H1 (cell line): ENCODE measurements around the gene ADRA2B. TPM values are rescaled to one million over a fixed set of nuclear protein-coding genes. Genes with fewer than 3 reads are reported as not detected.

Experiments used
- CTCF ChIA-PET: fragments of 300-600 bp; sonication (Branson Sonifier 250); formaldehyde crosslinking; loops from one replicate; lab custom pipeline; 2021; ENCODE audit not compliant: partially characterized antibody; lab: Charles Lee
- POLR2A ChIA-PET: fragments of 300-600 bp; sonication (Branson Sonifier 250); formaldehyde crosslinking; loops from one replicate; lab custom pipeline; 2021; ENCODE audit warnings: inconsistent platforms; ENCODE audit not compliant: partially characterized antibody; lab: Charles Lee
- DNase-seq, 2 experiments: peaks; one replicate each; pipeline versions ENCODE4 v3.0.0 to v3.0.0-alpha.2; 2010 to 2022; ENCODE audit warnings: low spot score in 2 of 2, low read depth in 1 of 2, mixed read lengths in 1 of 2
- FAIRE-seq: peaks from 2 replicates; lab custom pipeline; 2011; peaks lifted over from hg19 to GRCh38; lab: Jason Lieb, UNC
- H2AFZ ChIP-seq: 2 replicates; pipeline ENCODE4 v1.8.1; 2012; ENCODE audit warnings: low read length, inconsistent platforms
- H2AK5ac ChIP-seq: 2 replicates; pipeline ENCODE4 v1.6.1; 2013; ENCODE audit warnings: low read depth, low read length
- H2BK120ac ChIP-seq: replicated peaks from 2 replicates; pipeline ENCODE3; 2013; ENCODE audit warnings: low read depth, low read length, inconsistent platforms
- H2BK12ac ChIP-seq: 2 replicates; pipeline ENCODE4 v1.6.1; 2013; ENCODE audit warnings: low read depth, low read length
- H2BK15ac ChIP-seq: 2 replicates; pipeline ENCODE4 v1.6.1; 2013; ENCODE audit warnings: low read length
- H2BK20ac ChIP-seq: 2 replicates; pipeline ENCODE4 v1.6.1; 2013; ENCODE audit warnings: low read length
- H2BK5ac ChIP-seq: 2 replicates; pipeline ENCODE4 v1.6.1; 2013; ENCODE audit warnings: low read depth, low read length
- H3K14ac ChIP-seq: 2 replicates; pipeline ENCODE4 v1.6.1; 2013; ENCODE audit warnings: inconsistent platforms; ENCODE audit not compliant: insufficient read length
- H3K18ac ChIP-seq: 2 replicates; pipeline ENCODE4 v1.6.1; 2013; ENCODE audit warnings: low read length; ENCODE audit errors: extremely low read depth
- H3K23ac ChIP-seq: 2 replicates; pipeline ENCODE4 v1.6.1; 2013; ENCODE audit warnings: inconsistent platforms; ENCODE audit not compliant: insufficient read length
- H3K23me2 ChIP-seq: 2 replicates; pipeline ENCODE4 v1.6.1; 2013; ENCODE audit warnings: low read depth, low read length
- H3K27ac ChIP-seq: 2 replicates; pipeline ENCODE4 v1.6.1; 2011; ENCODE audit warnings: low read depth, low read length, inconsistent platforms
- H3K27me3 ChIP-seq, 4 experiments: replicated peaks in 1 of 4; 1 replicate in 1 of 4; 2 replicates in 3 of 4; pipeline versions ENCODE4 v1.6.1 to v1.8.1; 2011 to 2013; ENCODE audit warnings: low read length in 3 of 4, mild to moderate bottlenecking in 3 of 4, inconsistent platforms in 2 of 4, mixed read lengths in 2 of 4, moderate library complexity in 1 of 4; ENCODE audit not compliant: control insufficient read depth in 3 of 4, insufficient read depth in 3 of 4; ENCODE audit errors: extremely low read depth in 1 of 4
- H3K36me3 ChIP-seq, 4 experiments: 2 replicates each; pipeline versions ENCODE4 v1.6.1 to v1.8.1; 2011 to 2013; ENCODE audit warnings: mild to moderate bottlenecking in 4 of 4, low read length in 3 of 4, moderate library complexity in 2 of 4, control low read depth in 1 of 4, inconsistent platforms in 1 of 4; ENCODE audit not compliant: insufficient read depth in 4 of 4, control insufficient read depth in 2 of 4
- H3K4ac ChIP-seq: replicated peaks from 2 replicates; pipeline ENCODE3; 2013; ENCODE audit warnings: low read length, low read depth, mixed read lengths, inconsistent platforms; ENCODE audit not compliant: insufficient read length
- H3K4me1 ChIP-seq, 4 experiments: replicated peaks in 1 of 4; 1 replicate in 1 of 4; 2 replicates in 3 of 4; pipeline versions ENCODE4 v1.6.1 to v1.8.1; 2011 to 2013; ENCODE audit warnings: low read length in 3 of 4, inconsistent platforms in 2 of 4, mixed read lengths in 1 of 4; ENCODE audit not compliant: insufficient read depth in 4 of 4, control insufficient read depth in 3 of 4
- H3K4me2 ChIP-seq, 2 experiments: 2 replicates each; pipeline versions ENCODE4 v1.6.1 to v1.8.1; 2011 to 2013; ENCODE audit warnings: low read depth in 2 of 2, low read length in 2 of 2, control low read depth in 1 of 2, inconsistent platforms in 1 of 2, mild to moderate bottlenecking in 1 of 2; ENCODE audit not compliant: insufficient read depth in 1 of 2
- H3K4me3 ChIP-seq, 4 experiments: fragments of 200-600, 300-600 bp in 1 of 4; sonication (generic), shearing (Covaris generic), sonication (Bioruptor Twin) in 1 of 4; 2 replicates each; pipeline versions ENCODE4 v1.5.1 to v1.8.1; 2011 to 2016; ENCODE audit warnings: low read length in 4 of 4, low read depth in 3 of 4, control low read depth in 2 of 4, inconsistent platforms in 2 of 4, mild to moderate bottlenecking in 2 of 4, mixed read lengths in 1 of 4, moderate library complexity in 1 of 4; ENCODE audit not compliant: insufficient read depth in 2 of 4; ENCODE audit errors: extremely low read depth in 1 of 4
- H3K56ac ChIP-seq: replicated peaks from 2 replicates; pipeline ENCODE3; 2013; ENCODE audit warnings: low read depth, mild to moderate bottlenecking, mixed read lengths, low read length, inconsistent platforms; ENCODE audit not compliant: insufficient read length
- H3K79me1 ChIP-seq: 2 replicates; pipeline ENCODE4 v1.6.1; 2013; ENCODE audit warnings: low read depth, low read length, control low read depth
- H3K79me2 ChIP-seq, 2 experiments: 2 replicates each; pipeline versions ENCODE4 v1.6.1 to v1.8.1; 2012 to 2013; ENCODE audit warnings: low read length in 2 of 2, mild to moderate bottlenecking in 2 of 2, inconsistent platforms in 1 of 2; ENCODE audit not compliant: insufficient read depth in 2 of 2, control insufficient read depth in 1 of 2
- H3K9ac ChIP-seq, 4 experiments: replicated peaks in 1 of 4; 1 replicate in 1 of 4; 2 replicates in 3 of 4; pipeline versions ENCODE4 v1.6.1 to v1.8.1; 2011 to 2013; ENCODE audit warnings: low read depth in 3 of 4, low read length in 3 of 4, control low read depth in 2 of 4, mild to moderate bottlenecking in 2 of 4, moderate library complexity in 2 of 4, inconsistent platforms in 1 of 4; ENCODE audit errors: extremely low read depth in 1 of 4
- H3K9me3 ChIP-seq, 2 experiments: 2 replicates each; pipeline versions ENCODE4 v1.6.1 to v1.8.1; 2012 to 2013; ENCODE audit warnings: mild to moderate bottlenecking in 2 of 2, moderate library complexity in 2 of 2, control low read depth in 1 of 2, inconsistent platforms in 1 of 2, low read depth in 1 of 2, low read length in 1 of 2, mixed read lengths in 1 of 2; ENCODE audit not compliant: insufficient read depth in 2 of 2
- H4K20me1 ChIP-seq, 2 experiments: replicated peaks in 1 of 2; 2 replicates each; pipeline versions ENCODE3 to v1.8.1; 2011 to 2013; ENCODE audit warnings: inconsistent platforms in 2 of 2, low read length in 2 of 2, mild to moderate bottlenecking in 1 of 2; ENCODE audit not compliant: insufficient read depth in 2 of 2, control insufficient read depth in 1 of 2
- H4K5ac ChIP-seq: 2 replicates; pipeline ENCODE4 v1.6.1; 2013; ENCODE audit warnings: low read length, low read depth, mixed read lengths, inconsistent platforms; ENCODE audit not compliant: insufficient read length
- H4K8ac ChIP-seq: 2 replicates; pipeline ENCODE4 v1.8.0; 2013; ENCODE audit warnings: mild to moderate bottlenecking, moderate library complexity, low read length, inconsistent platforms; ENCODE audit not compliant: insufficient read depth; ENCODE audit errors: extremely low read depth
- H4K91ac ChIP-seq: replicated peaks from 2 replicates; pipeline ENCODE3; 2013; ENCODE audit warnings: low read length, mixed read lengths, inconsistent platforms; ENCODE audit not compliant: insufficient read length
- CBX8 ChIP-seq: fragments of 300-800, 300-1000 bp; sonication (generic); IDR thresholded peaks from 2 replicates; pipeline ENCODE4 v1.7.1; 2016; ENCODE audit warnings: low read depth, low read length, borderline replicate concordance
- EP300 ChIP-seq, 2 experiments: IDR thresholded peaks; 1 replicate in 1 of 2; 2 replicates in 1 of 2; pipeline ENCODE4 v1.6.1; 2011 to 2012; ENCODE audit warnings: low read depth in 2 of 2, low read length in 2 of 2, mild to moderate bottlenecking in 2 of 2, borderline replicate concordance in 1 of 2, inconsistent platforms in 1 of 2, moderate library complexity in 1 of 2
- EZH2 ChIP-seq: fragments of 200-600 bp; sonication (generic); IDR thresholded peaks from 2 replicates; pipeline ENCODE4 v1.7.1; 2012; ENCODE audit warnings: low read depth, mild to moderate bottlenecking, moderate library complexity, low read length, inconsistent platforms; ENCODE audit not compliant: severe bottlenecking
- KDM1A ChIP-seq: fragments of 200-600, 300-600 bp; sonication (generic); IDR thresholded peaks from 2 replicates; pipeline ENCODE4 v1.7.1; 2016; ENCODE audit warnings: mild to moderate bottlenecking, low read length, borderline replicate concordance
- KDM4A ChIP-seq: IDR thresholded peaks from one replicate; pipeline ENCODE4 v1.7.1; 2012; ENCODE audit warnings: low read depth, mild to moderate bottlenecking, moderate library complexity, low read length, inconsistent platforms; ENCODE audit not compliant: severe bottlenecking
- RXRA ChIP-seq: IDR thresholded peaks from 2 replicates; pipeline ENCODE4 v1.6.1; 2011; ENCODE audit warnings: low read depth, mild to moderate bottlenecking, low read length, moderate library complexity; ENCODE audit not compliant: insufficient read depth
- SIN3A ChIP-seq, 2 experiments: IDR thresholded peaks in 1 of 2; conservative IDR thresholded peaks in 1 of 2; 2 replicates each; pipeline ENCODE4 v1.6.1; 2011 to 2012; ENCODE audit warnings: low read length in 2 of 2, improper control_type of control experiment in 1 of 2, low read depth in 1 of 2, mild to moderate bottlenecking in 1 of 2
- SIRT6 ChIP-seq: IDR thresholded peaks from one replicate; pipeline ENCODE4 v1.7.1; 2012; ENCODE audit warnings: low read length, inconsistent platforms
- TCF12 ChIP-seq: IDR thresholded peaks from 2 replicates; pipeline ENCODE4 v1.6.1; 2011; ENCODE audit warnings: low read depth, mild to moderate bottlenecking, low read length
- WGBS, 2 experiments: shearing (Covaris generic) in 1 of 2; methylation state at CpG; one replicate each; pipeline versions ENCODE4 v1.1.6 to v1.1.7; 2013 to 2015; ENCODE audit warnings: low lambda C conversion rate in 2 of 2, mixed read lengths in 2 of 2, inconsistent platforms in 1 of 2, low coverage in 1 of 2, missing lambda C conversion rate in 1 of 2; ENCODE audit not compliant: insufficient replicate concordance in 2 of 2, insufficient coverage in 1 of 2, insufficient read length in 1 of 2; ENCODE audit errors: extremely low coverage in 1 of 2, missing lambda C conversion rate in 1 of 2; 5-methylcytosine and 5-hydroxymethylcytosine counted together
- polyA plus RNA-seq, 7 experiments: library from polyadenylated mRNA; depleted of rRNA in 3 of 7; stranded (reverse) in 5 of 7; unstranded in 2 of 7; fragments of >200 nt in 5 of 7; fragments of 200-250 nt in 2 of 7; gene quantifications; 1 replicate in 5 of 7; 2 replicates in 1 of 7; 4 replicates in 1 of 7; pipeline versions ENCODE4 v1.2.1 to v1.2.3, GENCODE V29; 2011 to 2013; ENCODE audit warnings: missing spikeins in 2 of 7, mixed read lengths in 2 of 7
- total RNA-seq: library from RNA; stranded (reverse); fragmentation: NEBNext Ultra II Directional; extraction: Animal tissue kit (Norgen Biotek cat#: 25700); gene quantifications from 2 replicates; pipeline ENCODE4 v1.2.1, GENCODE V29; 2021
- TF ChIP-seq, protein P1 (sequence below): IDR thresholded peaks from 2 replicates; pipeline ENCODE4 v1.6.1; 2012; ENCODE audit warnings: low read length, inconsistent platforms

Gene ADRA2B
- total and polyA plus RNA-seq, 2 of the 8 experiments (the other 6 are each of a cell fraction or from before 2014, with no cell fraction given), result 5.8 to 6.5 TPM

DNA sequence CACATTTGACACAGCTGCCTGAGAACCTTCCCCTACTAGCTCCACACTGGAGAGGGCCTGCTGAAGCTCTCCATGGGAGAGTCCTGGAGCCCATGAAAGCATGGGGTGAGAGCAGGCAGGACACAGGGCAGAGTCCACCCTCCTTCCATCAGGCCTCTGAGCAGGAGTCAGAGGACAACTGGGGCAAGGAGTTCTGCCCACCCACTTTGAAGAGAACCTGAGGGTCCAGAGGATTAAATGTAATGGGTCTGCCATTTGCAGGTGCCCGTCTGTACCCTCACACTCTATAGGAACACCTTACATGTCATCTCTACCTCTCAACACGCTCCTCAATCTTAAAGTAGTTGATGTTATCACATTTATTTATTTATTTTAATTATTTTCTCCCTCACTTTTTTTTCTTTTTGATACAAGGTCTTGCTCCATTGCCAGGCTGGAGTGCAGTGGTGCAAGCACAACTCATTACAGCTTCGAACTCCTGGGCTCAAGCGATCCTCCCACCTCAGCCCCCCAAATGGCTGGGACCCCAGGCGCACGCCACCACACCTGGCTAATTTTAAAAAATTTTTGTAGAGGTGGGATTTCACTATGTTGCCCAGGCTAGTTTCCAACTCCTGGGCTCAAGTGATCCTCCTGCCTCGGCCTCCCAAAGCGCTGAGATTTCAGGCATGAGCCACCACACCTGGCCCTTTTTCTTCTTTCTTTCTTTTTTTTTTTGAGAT, 10.2 kb downstream of the ADRA2B start:
- no peaks in the 10 kb centered on the region for H3K27me3 ChIP-seq
- ChIA-PET POLR2A (interaction anchor here (0.6 to 2.3 kb wide), 2 partner anchors 11 to 107 kb away, joined by 3 to 6 read pairs; partner anchors contain the start of gene ADRA2B), CTCF (interaction anchor here (0.9 to 7.2 kb wide), 2 partner anchors 9 to 17 kb away, joined by 3 to 61 read pairs; partner anchors contain the start of gene ADRA2B)
- no peak overlapping the region for H4K8ac ChIP-seq
- 92% methylated on average over 8 of the region's 8 CpGs; no CpG with 5 or more reads in 1 of the 2 experiments for WGBS, 2 experiments
- H3K4me3 ChIP-seq, result no peak overlapping the region
- H3K4me2 ChIP-seq, result no peak overlapping the region
- no peak overlapping the region for H3K9ac ChIP-seq
- H3K4ac ChIP-seq, result no peak overlapping the region
- no peak overlapping the region for H4K91ac ChIP-seq
- no peaks in the 10 kb centered on the region for H3K36me3 ChIP-seq
- no peak overlapping the region for H2BK20ac ChIP-seq
- H3K23ac ChIP-seq, result no peak overlapping the region
- no peak for FAIRE-seq
- H3K79me2 ChIP-seq, result no peaks in the 10 kb centered on the region
- no peak overlapping the region for H2BK120ac ChIP-seq
- peaks cover 4 to 11% of the 10 kb centered on the region in 2 experiments for H3K9me3 ChIP-seq
- no peak for DNase-seq
- no peak overlapping the region for H4K5ac ChIP-seq
- no peaks in the 10 kb centered on the region for H3K79me1 ChIP-seq
- H2BK12ac ChIP-seq, result no peak overlapping the region
- no peak overlapping the region for H3K18ac ChIP-seq
- no peaks in the 10 kb centered on the region for H4K20me1 ChIP-seq
- no peak overlapping the region for H3K14ac ChIP-seq
- peaks cover 2% of the 10 kb centered on the region; the same call in 1 of the 2 replicates for H3K23me2 ChIP-seq
- no peak overlapping the region for H3K27ac ChIP-seq
- H2AK5ac ChIP-seq, result no peak overlapping the region
- H2AFZ ChIP-seq, result no peak overlapping the region
- peaks cover 0 to 25% (median 16%) of the 10 kb centered on the region in 4 experiments; a peak in 6 of 7 replicates for H3K4me1 ChIP-seq
- H2BK15ac ChIP-seq, result peak overlapping the region; percentile 61; the same call in 1 of the 2 replicates
- no peak overlapping the region for H2BK5ac ChIP-seq
- no peak overlapping the region for H3K56ac ChIP-seq
- no peak for TF ChIP-seq EP300 (IDR thresholded peaks at IDR 0.05; ENCODE audit: borderline replicate concordance in 1 of 2, low read depth in 2 of 2, low read length in 2 of 2)
- TF ChIP-seq SIRT6, result no peak
- TF ChIP-seq EZH2, result no peak
- no peak for TF ChIP-seq SIN3A (conservative IDR thresholded peaks at IDR 0.05 in 1 of 2, IDR thresholded peaks at IDR 0.05 in 1 of 2; ENCODE audit: low read depth in 1 of 2, low read length in 2 of 2)
- no peak for TF ChIP-seq TCF12
- no peak for TF ChIP-seq CBX8
- no peak for TF ChIP-seq KDM4A
- TF ChIP-seq, protein P1, sequence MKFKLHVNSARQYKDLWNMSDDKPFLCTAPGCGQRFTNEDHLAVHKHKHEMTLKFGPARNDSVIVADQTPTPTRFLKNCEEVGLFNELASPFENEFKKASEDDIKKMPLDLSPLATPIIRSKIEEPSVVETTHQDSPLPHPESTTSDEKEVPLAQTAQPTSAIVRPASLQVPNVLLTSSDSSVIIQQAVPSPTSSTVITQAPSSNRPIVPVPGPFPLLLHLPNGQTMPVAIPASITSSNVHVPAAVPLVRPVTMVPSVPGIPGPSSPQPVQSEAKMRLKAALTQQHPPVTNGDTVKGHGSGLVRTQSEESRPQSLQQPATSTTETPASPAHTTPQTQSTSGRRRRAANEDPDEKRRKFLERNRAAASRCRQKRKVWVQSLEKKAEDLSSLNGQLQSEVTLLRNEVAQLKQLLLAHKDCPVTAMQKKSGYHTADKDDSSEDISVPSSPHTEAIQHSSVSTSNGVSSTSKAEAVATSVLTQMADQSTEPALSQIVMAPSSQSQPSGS, result no peak
- no peak for TF ChIP-seq KDM1A
- TF ChIP-seq RXRA, result no peak
